HepG2 (cell line): Measurements from ENCODE around the gene HLA-DRA. TPM values are rescaled to one million over a fixed set of nuclear protein-coding genes. Genes with fewer than 3 reads are reported as not detected.

Experiments used
- AKAP8 ChIP-seq: sonication (generic); formaldehyde crosslinking; IDR thresholded peaks from 2 replicates; pipeline ENCODE4 v1.5.1; 2020; ENCODE audit warnings: mild to moderate bottlenecking, missing genetic modification reagents
- ELF3 ChIP-seq: IDR thresholded peaks from 2 replicates; pipeline ENCODE4 v1.6.1; 2016; ENCODE audit warnings: missing genetic modification reagents, missing compliant biosample characterization
- ETV5 ChIP-seq: IDR thresholded peaks from 2 replicates; pipeline ENCODE4 v1.6.1; 2018; ENCODE audit warnings: missing biosample characterization, missing genetic modification reagents, inconsistent platforms, borderline replicate concordance
- FOSL2 ChIP-seq: sonication (generic); formaldehyde crosslinking; IDR thresholded peaks from 2 replicates; pipeline ENCODE4 v1.4.0; 2020; ENCODE audit warnings: missing genetic modification reagents
- JARID2 ChIP-seq: sonication (generic); formaldehyde crosslinking; IDR thresholded peaks from 2 replicates; pipeline ENCODE4 v1.8.1; 2023; ENCODE audit warnings: missing genetic modification reagents, inconsistent platforms; ENCODE audit not compliant: insufficient replicate concordance
- KDM2A ChIP-seq: sonication (generic); formaldehyde crosslinking; IDR thresholded peaks from 2 replicates; pipeline ENCODE4 v1.4.0; 2020; ENCODE audit warnings: low read depth, missing genetic modification reagents, borderline replicate concordance
- MIXL1 ChIP-seq: IDR thresholded peaks from 2 replicates; pipeline ENCODE4 v1.6.1; 2016
- MYNN ChIP-seq: sonication (generic); formaldehyde crosslinking; IDR thresholded peaks from 2 replicates; pipeline ENCODE4 v1.4.0; 2020; ENCODE audit warnings: mild to moderate bottlenecking, low read depth, missing genetic modification reagents
- RBFOX2 ChIP-seq: fragments of 200-400 bp; formaldehyde crosslinking; IDR thresholded peaks from 2 replicates; pipeline ENCODE4 v1.6.1; 2017; ENCODE audit warnings: low read depth, mild to moderate bottlenecking, low read length
- RXRB ChIP-seq: IDR thresholded peaks from 2 replicates; pipeline ENCODE4 v1.6.1; 2016; ENCODE audit warnings: borderline replicate concordance, missing genetic modification reagents, missing compliant biosample characterization
- ZNF274 ChIP-seq: sonication (generic); formaldehyde crosslinking; IDR thresholded peaks from 2 replicates; pipeline ENCODE4 v1.5.1; 2020; ENCODE audit warnings: mild to moderate bottlenecking, missing genetic modification reagents
- ZNF331 ChIP-seq: sonication (generic); formaldehyde crosslinking; IDR thresholded peaks from 2 replicates; pipeline ENCODE4 v1.4.0; 2020; ENCODE audit warnings: missing genetic modification reagents
- ZNF530 ChIP-seq: sonication (generic); formaldehyde crosslinking; IDR thresholded peaks from 2 replicates; pipeline ENCODE4 v1.5.0; 2020; ENCODE audit warnings: low read depth, mild to moderate bottlenecking, missing genetic modification reagents
- polyA plus RNA-seq, 8 experiments: library from polyadenylated mRNA; depleted of rRNA in 3 of 8; stranded (reverse) in 7 of 8; unstranded in 1 of 8; fragments of >200 nt; fragmentation: Illumina TruSeq in 4 of 8; extraction: Trizol in 4 of 8; gene quantifications; 2 replicates each; pipeline versions ENCODE4 v1.2.1 to v1.2.3, GENCODE V29; 2011 to 2016; ENCODE audit warnings: low read depth in 4 of 8, missing spikeins in 1 of 8, mixed read lengths in 1 of 8; ENCODE audit not compliant: insufficient read depth in 1 of 8
- total RNA-seq, 5 experiments: library from RNA; depleted of rRNA; stranded (reverse); fragments of >200 nt; fragmentation: Illumina TruSeq; extraction: Trizol; gene quantifications; 2 replicates each; pipeline ENCODE4 v1.2.3, GENCODE V29; 2016; ENCODE audit warnings: low read depth in 1 of 5
- TF ChIP-seq, protein P1 (sequence below): sonication (generic); formaldehyde crosslinking; IDR thresholded peaks from 2 replicates; pipeline ENCODE4 v1.4.0; 2020; ENCODE audit warnings: low read depth, mild to moderate bottlenecking, missing genetic modification reagents
- TF ChIP-seq, protein P2 (sequence below), 2 experiments: sonication (generic) in 1 of 2; formaldehyde crosslinking in 1 of 2; IDR thresholded peaks; 2 replicates each; pipeline versions ENCODE4 v1.6.1 to v1.9.0; 2014 to 2022; ENCODE audit warnings: antibody characterized with exemption in 1 of 2, borderline replicate concordance in 1 of 2, inconsistent platforms in 1 of 2, low read depth in 1 of 2, missing genetic modification reagents in 1 of 2
- TF ChIP-seq, protein P3 (sequence below): sonication (generic); formaldehyde crosslinking; IDR thresholded peaks from 2 replicates; pipeline ENCODE4 v1.4.0; 2020; ENCODE audit warnings: missing genetic modification reagents
- TF ChIP-seq, protein P4 (sequence below): sonication (generic); formaldehyde crosslinking; IDR thresholded peaks from 2 replicates; pipeline ENCODE4 v1.5.0; 2020; ENCODE audit warnings: mild to moderate bottlenecking, missing genetic modification reagents, moderate library complexity

The HLA-DRA gene
- total and polyA plus RNA-seq, 2 of the 13 experiments (the other 11 are each of a cell fraction or from before 2014, with no cell fraction given): not detected

DNA sequence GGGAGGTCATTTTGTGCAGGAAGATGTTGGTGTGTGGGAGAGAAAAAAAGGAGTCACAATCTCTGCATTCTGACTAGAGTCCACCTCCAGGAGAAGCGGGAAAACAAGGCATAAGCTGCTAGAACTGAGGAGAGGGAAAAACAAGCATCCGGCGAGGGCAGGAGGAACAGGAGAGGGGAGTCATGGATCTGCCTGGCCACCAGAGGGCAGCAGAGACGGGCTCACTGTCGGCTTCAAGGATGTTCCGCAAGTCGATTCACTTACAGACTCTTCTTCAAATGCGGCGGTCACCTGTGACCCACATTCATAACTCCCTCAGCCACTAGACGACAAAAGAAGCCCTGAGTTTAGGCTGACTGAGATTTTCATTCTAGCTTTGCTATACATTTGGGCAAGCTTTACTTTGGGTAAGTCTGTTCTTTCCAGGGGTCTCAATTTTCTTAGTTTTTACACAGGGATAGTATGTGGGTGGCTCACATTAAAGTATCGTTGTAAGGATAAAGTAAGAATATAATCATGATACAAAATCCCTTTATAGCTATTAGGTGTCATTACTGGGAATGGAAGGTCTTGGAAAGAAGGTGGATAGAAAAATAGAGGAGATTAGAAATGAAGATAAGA, 26.1 kb upstream of the HLA-DRA start (continued):
- no peak for TF ChIP-seq JARID2
- TF ChIP-seq, protein P1, sequence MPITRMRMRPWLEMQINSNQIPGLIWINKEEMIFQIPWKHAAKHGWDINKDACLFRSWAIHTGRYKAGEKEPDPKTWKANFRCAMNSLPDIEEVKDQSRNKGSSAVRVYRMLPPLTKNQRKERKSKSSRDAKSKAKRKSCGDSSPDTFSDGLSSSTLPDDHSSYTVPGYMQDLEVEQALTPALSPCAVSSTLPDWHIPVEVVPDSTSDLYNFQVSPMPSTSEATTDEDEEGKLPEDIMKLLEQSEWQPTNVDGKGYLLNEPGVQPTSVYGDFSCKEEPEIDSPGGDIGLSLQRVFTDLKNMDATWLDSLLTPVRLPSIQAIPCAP (CRISPR knock-in tag): no peak
- TF ChIP-seq, protein P2, sequence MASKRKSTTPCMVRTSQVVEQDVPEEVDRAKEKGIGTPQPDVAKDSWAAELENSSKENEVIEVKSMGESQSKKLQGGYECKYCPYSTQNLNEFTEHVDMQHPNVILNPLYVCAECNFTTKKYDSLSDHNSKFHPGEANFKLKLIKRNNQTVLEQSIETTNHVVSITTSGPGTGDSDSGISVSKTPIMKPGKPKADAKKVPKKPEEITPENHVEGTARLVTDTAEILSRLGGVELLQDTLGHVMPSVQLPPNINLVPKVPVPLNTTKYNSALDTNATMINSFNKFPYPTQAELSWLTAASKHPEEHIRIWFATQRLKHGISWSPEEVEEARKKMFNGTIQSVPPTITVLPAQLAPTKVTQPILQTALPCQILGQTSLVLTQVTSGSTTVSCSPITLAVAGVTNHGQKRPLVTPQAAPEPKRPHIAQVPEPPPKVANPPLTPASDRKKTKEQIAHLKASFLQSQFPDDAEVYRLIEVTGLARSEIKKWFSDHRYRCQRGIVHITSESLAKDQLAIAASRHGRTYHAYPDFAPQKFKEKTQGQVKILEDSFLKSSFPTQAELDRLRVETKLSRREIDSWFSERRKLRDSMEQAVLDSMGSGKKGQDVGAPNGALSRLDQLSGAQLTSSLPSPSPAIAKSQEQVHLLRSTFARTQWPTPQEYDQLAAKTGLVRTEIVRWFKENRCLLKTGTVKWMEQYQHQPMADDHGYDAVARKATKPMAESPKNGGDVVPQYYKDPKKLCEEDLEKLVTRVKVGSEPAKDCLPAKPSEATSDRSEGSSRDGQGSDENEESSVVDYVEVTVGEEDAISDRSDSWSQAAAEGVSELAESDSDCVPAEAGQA (IDR thresholded peaks at IDR 0.05; ENCODE audit: low read depth): no peak
- TF ChIP-seq, protein P2 (CRISPR knock-in tag; IDR thresholded peaks at IDR 0.05; ENCODE audit: borderline replicate concordance): no peak
- no peak for TF ChIP-seq ZNF274 (CRISPR knock-in tag)
- peak; percentile 37; the same call in 1 of the 2 replicates for TF ChIP-seq RXRB
- no peak for TF ChIP-seq AKAP8 (CRISPR knock-in tag)
- TF ChIP-seq MIXL1: 0 out of 2 replicates have a peak, but pooled peaks have one; percentile 18
- TF ChIP-seq, protein P3, sequence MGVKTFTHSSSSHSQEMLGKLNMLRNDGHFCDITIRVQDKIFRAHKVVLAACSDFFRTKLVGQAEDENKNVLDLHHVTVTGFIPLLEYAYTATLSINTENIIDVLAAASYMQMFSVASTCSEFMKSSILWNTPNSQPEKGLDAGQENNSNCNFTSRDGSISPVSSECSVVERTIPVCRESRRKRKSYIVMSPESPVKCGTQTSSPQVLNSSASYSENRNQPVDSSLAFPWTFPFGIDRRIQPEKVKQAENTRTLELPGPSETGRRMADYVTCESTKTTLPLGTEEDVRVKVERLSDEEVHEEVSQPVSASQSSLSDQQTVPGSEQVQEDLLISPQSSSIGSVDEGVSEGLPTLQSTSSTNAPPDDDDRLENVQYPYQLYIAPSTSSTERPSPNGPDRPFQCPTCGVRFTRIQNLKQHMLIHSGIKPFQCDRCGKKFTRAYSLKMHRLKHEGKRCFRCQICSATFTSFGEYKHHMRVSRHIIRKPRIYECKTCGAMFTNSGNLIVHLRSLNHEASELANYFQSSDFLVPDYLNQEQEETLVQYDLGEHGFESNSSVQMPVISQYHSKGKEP (CRISPR knock-in tag): 0 out of 2 replicates have a peak, but pooled peaks have one; percentile 50
- TF ChIP-seq ELF3 (CRISPR knock-in tag): peak; percentile 51; the same call in 1 of the 2 replicates
- TF ChIP-seq, protein P4, sequence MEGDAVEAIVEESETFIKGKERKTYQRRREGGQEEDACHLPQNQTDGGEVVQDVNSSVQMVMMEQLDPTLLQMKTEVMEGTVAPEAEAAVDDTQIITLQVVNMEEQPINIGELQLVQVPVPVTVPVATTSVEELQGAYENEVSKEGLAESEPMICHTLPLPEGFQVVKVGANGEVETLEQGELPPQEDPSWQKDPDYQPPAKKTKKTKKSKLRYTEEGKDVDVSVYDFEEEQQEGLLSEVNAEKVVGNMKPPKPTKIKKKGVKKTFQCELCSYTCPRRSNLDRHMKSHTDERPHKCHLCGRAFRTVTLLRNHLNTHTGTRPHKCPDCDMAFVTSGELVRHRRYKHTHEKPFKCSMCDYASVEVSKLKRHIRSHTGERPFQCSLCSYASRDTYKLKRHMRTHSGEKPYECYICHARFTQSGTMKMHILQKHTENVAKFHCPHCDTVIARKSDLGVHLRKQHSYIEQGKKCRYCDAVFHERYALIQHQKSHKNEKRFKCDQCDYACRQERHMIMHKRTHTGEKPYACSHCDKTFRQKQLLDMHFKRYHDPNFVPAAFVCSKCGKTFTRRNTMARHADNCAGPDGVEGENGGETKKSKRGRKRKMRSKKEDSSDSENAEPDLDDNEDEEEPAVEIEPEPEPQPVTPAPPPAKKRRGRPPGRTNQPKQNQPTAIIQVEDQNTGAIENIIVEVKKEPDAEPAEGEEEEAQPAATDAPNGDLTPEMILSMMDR (CRISPR knock-in tag): peak; percentile 93
- no peak for TF ChIP-seq ZNF530 (CRISPR knock-in tag)
- TF ChIP-seq ETV5 (CRISPR knock-in tag): peak; percentile 34; the same call in 1 of the 2 replicates
- peak; percentile 77; the same call in 1 of the 2 replicates for TF ChIP-seq KDM2A
- no peak for TF ChIP-seq RBFOX2
- peak; percentile 30; the same call in 1 of the 2 replicates for TF ChIP-seq FOSL2 (CRISPR knock-in tag)
- TF ChIP-seq ZNF331: peak; percentile 20; the same call in 1 of the 2 replicates
- TF ChIP-seq MYNN: no peak
